Large intestine (tissue), 3 donors: ENCODE measurements around the gene METRN. TPM values are rescaled to one million over a fixed set of nuclear protein-coding genes. Genes with fewer than 3 reads are reported as not detected.
A peak's percentile ranks its signal among the peaks of the same experiment; 100 is the strongest.

Experiments used
- DNase-seq, 2 donors: peaks; one replicate each; pipeline versions ENCODE4 v3.0.0 to v3.0.0-alpha.2; 2013
- H3K27ac ChIP-seq: one replicate; pipeline ENCODE4 v1.5.1; 2013; ENCODE audit warnings: low read length
- H3K27me3 ChIP-seq: 2 replicates; pipeline ENCODE4 v1.6.1; 2013; ENCODE audit warnings: low read length; ENCODE audit not compliant: control insufficient read depth, insufficient read depth
- H3K36me3 ChIP-seq: 2 replicates; pipeline ENCODE4 v1.6.1; 2013; ENCODE audit warnings: low read length; ENCODE audit not compliant: control insufficient read depth, insufficient read depth
- H3K4me1 ChIP-seq: one replicate; pipeline ENCODE4 v1.6.1; 2013; ENCODE audit warnings: low read length; ENCODE audit not compliant: control insufficient read depth, insufficient read depth
- H3K4me3 ChIP-seq: one replicate; pipeline ENCODE4 v1.5.1; 2013; ENCODE audit warnings: low read length
- H3K9me3 ChIP-seq: one replicate; pipeline ENCODE4 v1.6.1; 2013; ENCODE audit warnings: mild to moderate bottlenecking, low read depth, low read length, moderate library complexity; ENCODE audit not compliant: control insufficient read depth
- WGBS: methylation state at CpG from one replicate; pipeline ENCODE4 v1.1.5; 2013; ENCODE audit warnings: low lambda C conversion rate; ENCODE audit not compliant: insufficient coverage; 5-methylcytosine and 5-hydroxymethylcytosine counted together
- polyA plus RNA-seq: library from polyadenylated mRNA; unstranded; fragments of 120-200 nt; gene quantifications from one replicate; pipeline ENCODE4 v1.2.1, GENCODE V29; 2013

Gene METRN
- polyA plus RNA-seq, 1 donor: 18.9 TPM

DNA sequence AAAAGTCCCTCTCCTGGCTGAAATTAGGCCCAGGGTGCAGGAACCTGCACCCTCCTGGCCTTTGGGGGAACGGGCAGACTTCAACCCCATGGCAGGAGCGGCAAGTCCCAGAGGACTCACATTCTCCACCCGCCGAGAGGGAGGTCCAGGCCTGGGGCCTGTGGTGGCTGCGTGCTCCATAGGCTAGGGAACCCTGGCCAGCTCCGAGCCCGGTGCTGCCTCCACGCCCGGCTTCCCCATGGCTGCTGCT, 11.2 kb downstream of the METRN start:
- H3K4me1 ChIP-seq: peaks cover 14% of the 10 kb centered on the region
- peaks cover 21% of the 10 kb centered on the region for H3K27me3 ChIP-seq
- no peak for DNase-seq
- peaks cover 21% of the 10 kb centered on the region for H3K36me3 ChIP-seq
- no peak overlapping the region for H3K27ac ChIP-seq
- no CpG with 5 or more reads among the region's 9 CpGs for WGBS
- no peak overlapping the region for H3K4me3 ChIP-seq
- peaks cover 17% of the 10 kb centered on the region for H3K9me3 ChIP-seq

DNA sequence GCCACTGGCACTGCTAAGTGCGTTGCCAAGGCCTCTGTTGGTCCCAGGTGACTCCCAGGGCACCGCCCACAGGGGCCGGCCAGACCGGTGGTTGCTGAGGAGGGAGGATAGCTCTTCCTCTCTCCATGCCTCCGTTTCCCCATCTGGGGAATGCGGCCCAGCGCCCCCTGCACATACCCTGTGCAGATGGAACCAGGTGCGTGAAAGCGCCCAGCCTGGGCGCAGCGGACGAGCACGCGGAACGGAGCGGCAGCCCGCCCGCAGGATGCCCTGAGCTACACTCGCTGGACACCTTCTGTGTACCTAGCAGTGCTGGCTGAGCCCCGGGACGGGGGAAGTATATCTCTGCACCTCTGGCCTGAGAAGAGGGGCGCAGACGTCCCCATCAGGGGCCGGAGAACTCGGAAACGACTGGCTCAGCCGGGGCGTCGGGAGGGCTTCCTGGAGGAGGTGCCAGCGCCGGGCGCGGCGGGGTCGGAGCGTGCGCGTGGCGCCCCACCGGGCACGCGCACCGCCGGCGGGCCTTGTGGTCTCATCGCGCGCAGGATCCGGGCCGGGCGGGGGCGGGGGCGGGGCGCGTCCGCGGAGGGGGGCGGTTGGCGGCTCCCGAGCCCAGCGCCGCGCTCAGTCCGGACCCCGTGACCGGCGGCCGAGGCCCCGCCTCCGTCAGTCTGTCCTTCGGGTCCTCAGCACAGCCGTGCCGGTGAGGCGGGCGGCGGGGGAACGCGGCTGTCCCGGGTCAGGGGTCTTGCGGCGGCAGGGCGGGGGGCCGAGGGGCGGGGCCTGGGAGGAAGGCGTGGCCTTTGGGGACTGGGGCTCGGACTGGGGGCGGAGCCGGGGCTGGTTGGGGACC, 11.7 kb downstream of the METRN start, which contains the start of the genes CCDC78 and HAGHL:
Gene CCDC78 (minus strand): TSS at position 6 of the 853 bp plus-strand sequence. CDS start 76 bp downstream, outside the sequence.
Gene HAGHL (plus strand): TSS at position 669 of the 853 bp plus-strand sequence. CDS start 404 bp downstream, outside the sequence.
- peaks cover 21% of the 10 kb centered on the region for H3K27me3 ChIP-seq
- peaks cover 14% of the 10 kb centered on the region for H3K4me1 ChIP-seq
- peak within 1 kb of the TSS; percentile 42 for H3K4me3 ChIP-seq
- no peak for DNase-seq
- no peak within 1 kb of the TSS for H3K27ac ChIP-seq
- H3K36me3 ChIP-seq: peaks cover 26% of the 10 kb centered on the region
- H3K9me3 ChIP-seq: peaks cover 13% of the 10 kb centered on the region
- no CpG with 5 or more reads among the region's 88 CpGs for WGBS

DNA sequence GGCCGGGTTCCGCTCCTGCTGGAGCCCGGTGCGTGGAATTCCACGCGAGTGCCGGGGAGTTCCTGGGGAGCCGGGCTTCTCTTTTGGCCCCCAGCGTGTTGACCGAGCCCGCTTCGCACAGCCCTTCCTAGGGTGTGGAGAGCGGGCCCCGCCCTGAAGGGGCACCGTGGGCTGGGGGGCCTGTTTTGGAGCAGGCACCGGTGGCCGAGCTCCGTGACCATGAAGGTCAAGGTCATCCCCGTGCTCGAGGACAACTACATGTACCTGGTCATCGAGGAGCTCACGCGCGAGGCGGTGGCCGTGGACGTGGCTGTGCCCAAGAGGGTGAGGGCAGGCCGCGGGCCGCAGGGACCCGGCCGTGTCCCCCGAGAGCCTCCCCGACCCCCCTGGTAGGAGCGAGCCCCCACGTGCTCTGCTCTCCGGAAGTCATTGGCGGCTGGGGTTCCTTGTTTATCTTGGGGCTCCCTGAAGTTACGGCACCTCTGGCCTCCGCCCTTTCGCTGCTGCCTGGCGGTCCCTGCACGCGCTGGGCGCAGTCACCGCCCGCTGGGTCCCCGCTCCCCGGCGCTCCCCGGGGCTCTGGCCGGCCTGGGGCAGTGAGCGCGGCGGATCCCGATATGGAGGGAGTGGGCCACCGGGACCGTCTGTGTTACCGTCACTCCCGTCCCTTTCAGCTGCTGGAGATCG, 12.5 kb downstream of the METRN start:
- Histone ChIP-seq H3K4me1 (peaks cover 14% of the 10 kb centered on the region), H3K9me3 (peaks cover 7% of the 10 kb centered on the region), H3K4me3 (peak overlapping the region; percentile 42), H3K36me3 (peaks cover 30% of the 10 kb centered on the region), H3K27ac (no peak overlapping the region), H3K27me3 (peaks cover 21% of the 10 kb centered on the region)
- no CpG with 5 or more reads among the region's 61 CpGs for WGBS
- peak in 1 of 2 donors; percentile 55 for DNase-seq

DNA sequence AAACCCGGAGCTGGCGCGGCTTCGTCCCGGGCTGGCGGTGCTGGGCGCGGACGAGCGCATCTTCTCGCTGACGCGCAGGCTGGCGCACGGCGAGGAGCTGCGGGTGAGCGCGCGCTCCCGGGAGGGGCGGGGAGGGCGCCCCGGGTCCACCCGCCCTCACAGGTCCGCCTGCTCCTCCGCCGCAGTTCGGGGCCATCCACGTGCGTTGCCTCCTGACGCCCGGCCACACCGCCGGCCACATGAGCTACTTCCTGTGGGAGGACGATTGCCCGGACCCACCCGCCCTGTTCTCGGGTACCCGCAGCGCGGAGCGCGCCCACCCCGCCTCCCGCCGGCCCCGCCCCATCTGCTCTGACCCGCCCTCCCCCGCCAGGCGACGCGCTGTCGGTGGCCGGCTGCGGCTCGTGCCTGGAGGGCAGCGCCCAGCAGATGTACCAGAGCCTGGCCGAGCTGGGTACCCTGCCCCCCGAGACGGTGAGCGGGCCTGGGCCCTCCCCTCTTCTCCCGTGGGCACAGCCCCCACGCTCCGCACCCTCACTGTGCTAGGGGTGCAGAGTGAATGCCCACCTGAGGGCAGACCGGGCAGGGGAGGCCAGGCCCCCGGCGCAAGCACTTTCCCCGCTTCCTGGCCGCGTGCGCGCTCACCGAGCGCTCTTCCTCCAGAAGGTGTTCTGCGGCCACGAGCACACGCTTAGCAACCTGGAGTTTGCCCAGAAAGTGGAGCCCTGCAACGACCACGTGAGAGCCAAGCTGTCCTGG, 13.4 kb downstream of the METRN start:
- peak; percentile 65 to 79 for DNase-seq
- H3K27ac ChIP-seq: no peak overlapping the region
- H3K4me3 ChIP-seq: no peak overlapping the region
- no CpG with 5 or more reads among the region's 80 CpGs for WGBS
- H3K9me3 ChIP-seq: peaks cover 7% of the 10 kb centered on the region
- peaks cover 14% of the 10 kb centered on the region for H3K4me1 ChIP-seq
- H3K36me3 ChIP-seq: peaks cover 32% of the 10 kb centered on the region
- peaks cover 21% of the 10 kb centered on the region for H3K27me3 ChIP-seq

DNA sequence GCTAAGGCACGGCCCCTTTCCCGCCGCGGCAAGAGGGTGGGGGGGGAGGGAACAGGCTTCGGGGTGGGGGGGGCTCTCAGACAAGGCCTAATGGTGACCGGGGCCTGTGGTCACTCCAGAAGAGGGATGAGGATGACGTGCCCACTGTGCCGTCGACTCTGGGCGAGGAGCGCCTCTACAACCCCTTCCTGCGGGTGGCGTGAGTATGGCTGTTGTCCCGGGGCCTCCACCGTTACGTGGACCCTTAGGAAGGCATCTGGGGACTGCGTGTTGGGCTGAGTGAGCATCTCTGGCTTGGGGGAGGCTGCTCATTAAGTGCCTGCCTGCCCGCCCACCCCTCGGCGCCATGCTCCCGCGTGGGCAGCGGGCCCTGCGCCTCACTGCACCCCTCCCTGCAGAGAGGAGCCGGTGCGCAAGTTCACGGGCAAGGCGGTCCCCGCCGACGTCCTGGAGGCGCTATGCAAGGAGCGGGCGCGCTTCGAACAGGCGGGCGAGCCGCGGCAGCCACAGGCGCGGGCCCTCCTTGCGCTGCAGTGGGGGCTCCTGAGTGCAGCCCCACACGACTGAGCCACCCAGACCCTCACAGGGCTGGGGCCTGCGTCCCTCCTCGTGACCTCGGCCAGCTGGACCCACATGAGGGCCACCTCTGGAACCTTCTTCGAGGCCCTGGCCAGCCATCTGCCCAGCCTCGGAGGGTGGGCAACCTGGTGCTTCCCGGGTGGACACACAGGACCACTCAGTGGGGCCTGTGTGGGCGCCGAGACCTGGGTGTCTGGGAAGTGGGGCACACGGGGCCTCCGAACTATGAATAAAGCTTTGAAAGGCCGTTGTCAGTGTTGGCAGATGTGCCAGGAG, 14.2 kb downstream of the METRN start:
- H3K27me3 ChIP-seq: peaks cover 21% of the 10 kb centered on the region
- WGBS: 90% methylated on average over 2 of the region's 55 CpGs
- peaks cover 14% of the 10 kb centered on the region for H3K4me1 ChIP-seq
- no peak for DNase-seq
- H3K9me3 ChIP-seq: peaks cover 7% of the 10 kb centered on the region
- no peak overlapping the region for H3K4me3 ChIP-seq
- H3K36me3 ChIP-seq: peaks cover 38% of the 10 kb centered on the region
- no peak overlapping the region for H3K27ac ChIP-seq

DNA sequence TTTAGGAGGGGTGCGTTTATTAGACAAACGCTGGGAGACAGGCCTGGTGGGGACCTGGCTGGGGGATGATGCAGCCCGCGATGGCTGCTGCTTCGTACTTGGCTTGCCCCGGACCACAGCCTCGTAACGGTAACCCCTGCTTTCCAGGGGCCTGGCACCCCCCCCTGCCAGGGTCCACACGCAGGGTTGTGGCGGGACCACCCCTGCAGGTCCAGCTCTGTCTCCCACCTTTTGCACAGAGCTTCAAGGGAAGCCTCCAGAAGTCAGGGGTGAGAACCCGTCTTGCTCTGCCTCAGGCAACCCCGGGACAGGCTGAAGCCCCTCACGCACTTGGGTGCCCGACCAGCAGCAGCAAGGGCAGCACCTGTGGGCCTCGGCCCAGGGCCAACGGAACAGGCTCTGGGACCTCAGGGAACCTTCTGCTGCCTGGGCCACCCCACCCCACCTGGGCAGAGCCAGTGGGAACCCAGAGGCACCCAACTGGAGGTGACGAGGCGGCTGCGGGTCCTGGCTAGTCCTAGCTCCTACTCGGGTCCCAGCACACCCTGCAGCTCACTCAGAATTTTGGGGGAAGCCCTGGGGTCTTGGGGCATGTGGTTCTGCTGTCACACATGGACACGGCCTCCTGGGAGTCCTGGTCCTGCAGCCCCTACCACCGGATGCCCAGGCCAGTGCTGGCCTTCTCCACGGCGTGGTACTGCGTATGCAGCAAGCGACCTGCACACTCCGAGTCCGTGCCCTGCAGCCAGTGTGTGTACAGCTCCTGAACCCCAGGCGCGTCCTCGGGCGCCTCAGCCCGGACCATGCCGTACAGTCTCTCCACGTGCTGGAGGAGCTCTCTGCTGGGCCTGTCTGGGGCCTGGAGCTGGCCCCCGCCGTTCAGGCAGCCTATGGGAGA, 15.1 kb downstream of the METRN start:
- Histone ChIP-seq H3K36me3 (peaks cover 46% of the 10 kb centered on the region), H3K27ac (no peak overlapping the region), H3K9me3 (peaks cover 7% of the 10 kb centered on the region), H3K4me1 (peaks cover 14% of the 10 kb centered on the region), H3K27me3 (peaks cover 21% of the 10 kb centered on the region), H3K4me3 (no peak overlapping the region)
- WGBS: no CpG with 5 or more reads among the region's 37 CpGs
- no peak for DNase-seq

DNA sequence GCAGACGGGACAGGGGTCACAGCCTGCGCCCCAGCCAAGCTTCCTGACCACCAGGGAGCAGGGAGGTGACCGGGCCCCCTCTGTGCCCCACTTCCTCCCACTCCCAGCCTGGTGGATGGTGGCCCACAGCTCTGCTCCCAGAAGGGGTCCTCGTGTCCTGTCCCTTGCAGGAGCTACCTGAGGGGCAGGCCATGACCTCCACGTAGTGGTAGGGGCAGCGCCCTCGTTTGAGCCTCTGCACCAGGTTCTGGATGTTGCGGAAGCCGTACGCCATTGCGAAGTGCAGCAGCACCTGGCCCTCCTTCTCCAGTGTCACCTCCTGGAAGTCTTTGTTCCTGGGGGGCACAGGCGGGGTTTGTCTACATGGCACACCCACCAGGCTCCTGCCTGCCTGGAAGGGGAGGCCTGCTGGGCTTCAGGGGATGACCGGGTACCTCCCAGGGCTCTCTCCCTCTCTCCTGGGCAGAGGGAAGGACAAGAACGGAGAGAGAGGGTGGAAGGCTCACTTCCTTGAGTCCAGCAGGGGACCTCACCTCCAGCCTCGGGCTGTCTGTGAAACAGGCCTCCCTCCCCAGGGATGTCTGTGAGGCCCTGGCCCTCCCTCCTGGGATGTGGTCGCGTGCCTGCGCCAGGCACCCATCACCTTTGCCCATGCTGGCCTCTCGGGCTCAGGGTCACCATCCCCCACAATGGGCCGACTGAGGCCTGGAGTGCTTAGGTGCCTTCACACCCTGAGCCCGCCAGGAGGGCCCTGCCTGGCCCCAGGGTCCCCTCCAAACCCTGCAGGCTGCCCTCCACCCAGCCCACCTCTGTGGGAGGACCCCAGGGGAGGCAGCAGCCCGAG, 16.0 kb downstream of the METRN start:
- H3K4me1 ChIP-seq: peaks cover 14% of the 10 kb centered on the region
- peaks cover 53% of the 10 kb centered on the region for H3K36me3 ChIP-seq
- WGBS: no CpG with 5 or more reads among the region's 22 CpGs
- H3K27ac ChIP-seq: no peak overlapping the region
- peaks cover 17% of the 10 kb centered on the region for H3K27me3 ChIP-seq
- no peak for DNase-seq
- H3K9me3 ChIP-seq: peaks cover 7% of the 10 kb centered on the region
- H3K4me3 ChIP-seq: no peak overlapping the region

DNA sequence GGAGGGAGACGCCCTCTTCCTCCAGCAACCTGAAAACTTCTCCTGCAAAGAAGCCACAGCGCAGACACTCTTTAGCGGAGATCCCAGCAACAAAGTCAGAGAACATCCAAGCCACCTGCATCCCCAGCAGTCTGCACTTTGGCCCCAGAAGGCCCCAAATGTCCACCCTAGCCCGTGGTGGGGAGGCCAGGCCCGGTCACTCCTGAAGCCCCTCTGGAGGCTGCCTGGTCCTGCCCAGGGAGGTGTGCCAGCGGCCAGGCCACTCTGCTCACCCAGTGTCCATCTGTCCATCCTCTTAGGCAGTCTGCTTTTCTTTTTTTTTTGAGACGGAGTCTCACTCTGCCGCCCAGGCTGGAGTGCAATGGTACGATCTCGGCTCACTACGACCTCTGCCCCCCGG, 17.4 kb downstream of the METRN start:
- WGBS: no CpG with 5 or more reads among the region's 12 CpGs
- H3K4me1 ChIP-seq: peaks cover 8% of the 10 kb centered on the region
- H3K9me3 ChIP-seq: peaks cover 3% of the 10 kb centered on the region
- DNase-seq: no peak
- H3K27ac ChIP-seq: no peak overlapping the region
- peaks cover 67% of the 10 kb centered on the region for H3K36me3 ChIP-seq
- no peak overlapping the region for H3K4me3 ChIP-seq
- H3K27me3 ChIP-seq: peaks cover 6% of the 10 kb centered on the region
